Measurements from ENCODE around the gene PLTP. TPM values are rescaled to one million over a fixed set of nuclear protein-coding genes. Genes with fewer than 3 reads are reported as not detected.

The PLTP gene
- total RNA-seq, 1 experiment from 2014 or later, result 62.5 TPM

DNA sequence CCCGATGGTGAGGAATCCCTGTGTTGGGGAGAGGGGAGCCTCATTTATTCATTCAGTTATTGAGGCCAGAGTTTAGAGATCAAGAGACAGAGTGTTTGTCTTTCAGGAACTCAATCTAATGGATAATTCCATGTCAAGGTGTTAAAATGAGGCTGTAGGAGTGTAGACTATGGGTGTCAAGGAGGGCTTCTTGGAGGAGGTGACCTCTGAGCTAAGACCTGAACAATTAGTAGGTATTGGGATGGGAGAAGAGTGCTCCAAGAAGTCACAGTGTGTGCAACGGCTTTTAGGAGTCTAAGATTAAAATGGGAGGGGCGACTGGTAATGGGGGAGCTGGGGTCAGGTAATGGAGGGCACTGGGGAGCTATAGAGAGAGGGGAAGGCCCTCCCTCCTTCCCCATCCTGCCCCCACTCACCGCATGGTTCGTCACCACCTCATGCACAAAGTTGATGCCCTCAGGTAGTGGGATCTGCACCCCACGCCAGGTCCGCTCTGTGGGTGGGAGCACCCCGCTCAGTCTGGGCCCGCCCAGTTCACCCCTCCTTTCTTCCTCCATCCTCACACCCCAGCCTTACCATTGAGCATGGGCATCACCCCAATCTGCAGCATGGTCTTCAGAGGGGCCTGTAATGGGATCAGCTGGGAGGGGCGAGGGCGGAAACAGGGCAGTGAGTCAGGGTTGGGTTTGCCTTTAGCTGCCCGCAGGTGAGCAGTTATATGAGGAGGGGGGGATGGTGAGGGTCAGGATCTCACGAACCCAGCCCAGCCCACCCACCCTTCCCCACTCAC lies 12.7 kb downstream of the PLTP start:
- H3K4me3 Mint-ChIP-seq, result no peak overlapping the region
- H3K23ac ChIP-seq (ENCODE audit: insufficient read length, low read depth, low read length), result no peak overlapping the region
- no peak overlapping the region for H3K27ac Mint-ChIP-seq

More for the DNA sequence above, 12.7 kb downstream of the PLTP start:
- no peak overlapping the region for H4K8ac ChIP-seq (replicated peaks; ENCODE audit: insufficient read length, low read depth, low read length)
- no peak overlapping the region for H3K27ac ChIP-seq (ENCODE audit: insufficient read length, low read depth, low read length)
- H4K5ac ChIP-seq (ENCODE audit: insufficient read length, low read depth, low read length), result no peak overlapping the region
- WGBS (ENCODE audit: extremely low coverage, insufficient read length, low lambda C conversion rate), result no CpG with 5 or more reads among the region's 13 CpGs
- H3K56ac ChIP-seq (ENCODE audit: insufficient read length, low read depth, low read length), result no peak overlapping the region
- no peak overlapping the region for H2BK12ac ChIP-seq (ENCODE audit: insufficient read length, low read depth, low read length)
- H2BK120ac ChIP-seq (ENCODE audit: low read depth, low read length, poor library complexity, severe bottlenecking), result no peak overlapping the region
- no peak overlapping the region for H2AFZ ChIP-seq (ENCODE audit: low read length)
- no peak overlapping the region for H3K4ac ChIP-seq (ENCODE audit: low read depth, low read length)
- H3K79me2 ChIP-seq (ENCODE audit: insufficient read depth, low read length), result no peaks in the 10 kb centered on the region
- TF ChIP-seq, protein P1, sequence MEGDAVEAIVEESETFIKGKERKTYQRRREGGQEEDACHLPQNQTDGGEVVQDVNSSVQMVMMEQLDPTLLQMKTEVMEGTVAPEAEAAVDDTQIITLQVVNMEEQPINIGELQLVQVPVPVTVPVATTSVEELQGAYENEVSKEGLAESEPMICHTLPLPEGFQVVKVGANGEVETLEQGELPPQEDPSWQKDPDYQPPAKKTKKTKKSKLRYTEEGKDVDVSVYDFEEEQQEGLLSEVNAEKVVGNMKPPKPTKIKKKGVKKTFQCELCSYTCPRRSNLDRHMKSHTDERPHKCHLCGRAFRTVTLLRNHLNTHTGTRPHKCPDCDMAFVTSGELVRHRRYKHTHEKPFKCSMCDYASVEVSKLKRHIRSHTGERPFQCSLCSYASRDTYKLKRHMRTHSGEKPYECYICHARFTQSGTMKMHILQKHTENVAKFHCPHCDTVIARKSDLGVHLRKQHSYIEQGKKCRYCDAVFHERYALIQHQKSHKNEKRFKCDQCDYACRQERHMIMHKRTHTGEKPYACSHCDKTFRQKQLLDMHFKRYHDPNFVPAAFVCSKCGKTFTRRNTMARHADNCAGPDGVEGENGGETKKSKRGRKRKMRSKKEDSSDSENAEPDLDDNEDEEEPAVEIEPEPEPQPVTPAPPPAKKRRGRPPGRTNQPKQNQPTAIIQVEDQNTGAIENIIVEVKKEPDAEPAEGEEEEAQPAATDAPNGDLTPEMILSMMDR (conservative IDR thresholded peaks at IDR 0.05), result no peak
- H2BK5ac ChIP-seq (ENCODE audit: insufficient read length, low read length), result no peak overlapping the region
- no peaks in the 10 kb centered on the region for H3K9me3 ChIP-seq (ENCODE audit: control insufficient read depth, low read depth, low read length)
- H3K4me2 ChIP-seq (ENCODE audit: insufficient read depth, insufficient read length, low read length), result no peak overlapping the region
- H3K27me3 ChIP-seq (ENCODE audit: insufficient read depth, low read length), result no peaks in the 10 kb centered on the region
- H3K4me1 Mint-ChIP-seq, result no peaks in the 10 kb centered on the region
- H3K9me3 Mint-ChIP-seq, result no peaks in the 10 kb centered on the region
- H3K36me3 Mint-ChIP-seq (ENCODE audit: insufficient read depth in 1 of 3, low read depth in 3 of 3), result peaks cover 28 to 54% (median 54%) of the 10 kb centered on the region in 3 experiments
- no peak overlapping the region for H3T11ph ChIP-seq (ENCODE audit: low read length)
- no peak overlapping the region for H2BK20ac ChIP-seq (ENCODE audit: low read depth, low read length, poor library complexity, severe bottlenecking)
- H3K9ac ChIP-seq (ENCODE audit: extremely low read depth, insufficient read length, low read length), result no peak overlapping the region
- no peaks in the 10 kb centered on the region; the same call in 1 of the 2 replicates for H3K27me3 Mint-ChIP-seq (ENCODE audit: low read depth)
- H2AK5ac ChIP-seq (ENCODE audit: insufficient read length, low read length), result no peak overlapping the region
- DNase-seq, result no peak
- no peak overlapping the region for H4K91ac ChIP-seq (ENCODE audit: insufficient read length, low read depth, low read length)
- H3K4me1 ChIP-seq (ENCODE audit: insufficient read depth, low read length), result no peaks in the 10 kb centered on the region
- no peak overlapping the region for H2BK15ac ChIP-seq (ENCODE audit: low read depth, low read length)
- H3K79me1 ChIP-seq (ENCODE audit: insufficient read depth, low read depth, low read length, poor library complexity, severe bottlenecking), result no peaks in the 10 kb centered on the region
- no peaks in the 10 kb centered on the region for H3K23me2 ChIP-seq (ENCODE audit: insufficient read length, low read depth, low read length, poor library complexity, severe bottlenecking)
- H4K20me1 ChIP-seq (ENCODE audit: control insufficient read depth, insufficient read depth, insufficient read length), result no peaks in the 10 kb centered on the region
- no peak overlapping the region for H3K18ac ChIP-seq (ENCODE audit: insufficient read length, low read depth, low read length)
- no peak overlapping the region for H3K14ac ChIP-seq (ENCODE audit: insufficient read depth, low read length)
